SH-SY5Y (cell line): ENCODE results near the gene PLOD1.

ENCODE experiments used
- GATA2 ChIP-seq: IDR thresholded peaks from 2 replicates; pipeline ENCODE4 v1.6.1; 2011; ENCODE audit warnings: mild to moderate bottlenecking, low read depth, low read length
- GATA3 ChIP-seq: IDR thresholded peaks from 2 replicates; pipeline ENCODE4 v1.6.1; 2011; ENCODE audit warnings: low read depth, mild to moderate bottlenecking, low read length, moderate library complexity

Gene PLOD1

DNA sequence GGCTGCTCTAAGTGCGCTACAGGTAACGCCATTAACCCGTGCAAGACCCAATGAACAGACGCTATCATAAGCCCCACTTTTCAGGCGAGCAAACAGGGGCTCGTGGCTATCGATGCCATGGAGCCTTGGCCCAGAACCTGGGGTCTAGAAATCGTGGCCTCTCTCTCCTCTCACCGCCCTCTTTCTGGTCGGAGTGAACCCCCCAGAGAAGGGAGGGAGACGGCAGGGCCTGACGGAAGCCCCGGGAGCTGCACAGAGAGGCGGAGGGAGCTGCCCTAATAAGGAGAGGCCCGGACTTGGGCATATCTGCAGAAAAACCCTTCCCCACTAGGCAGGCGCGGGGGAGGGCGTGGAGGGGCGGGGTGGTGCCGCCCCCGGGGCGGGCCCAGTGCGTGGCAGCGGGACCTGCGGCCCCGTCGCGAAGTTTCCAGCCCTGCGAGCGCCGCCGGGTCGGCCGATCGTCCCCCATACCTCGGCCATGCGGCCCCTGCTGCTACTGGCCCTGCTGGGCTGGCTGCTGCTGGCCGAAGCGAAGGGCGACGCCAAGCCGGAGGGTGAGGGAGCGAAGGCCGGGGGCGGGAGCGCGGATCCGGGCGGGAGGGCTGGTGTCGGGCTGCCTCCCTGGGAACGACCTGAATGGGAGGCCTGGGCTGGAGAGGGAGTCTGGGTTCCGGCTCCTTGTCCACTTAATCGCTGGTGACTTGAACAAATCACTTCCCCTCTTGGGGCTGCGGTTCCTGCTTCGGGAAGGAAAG, at the start of gene PLOD1:
PLOD1 (plus strand) TSS at position 416 of the 755 bp plus-strand sequence; CDS start at position 479, 63 bp downstream.
- TF ChIP-seq GATA2 (no peak; the same call in 1 of the 2 replicates), GATA3 (no peak)

DNA sequence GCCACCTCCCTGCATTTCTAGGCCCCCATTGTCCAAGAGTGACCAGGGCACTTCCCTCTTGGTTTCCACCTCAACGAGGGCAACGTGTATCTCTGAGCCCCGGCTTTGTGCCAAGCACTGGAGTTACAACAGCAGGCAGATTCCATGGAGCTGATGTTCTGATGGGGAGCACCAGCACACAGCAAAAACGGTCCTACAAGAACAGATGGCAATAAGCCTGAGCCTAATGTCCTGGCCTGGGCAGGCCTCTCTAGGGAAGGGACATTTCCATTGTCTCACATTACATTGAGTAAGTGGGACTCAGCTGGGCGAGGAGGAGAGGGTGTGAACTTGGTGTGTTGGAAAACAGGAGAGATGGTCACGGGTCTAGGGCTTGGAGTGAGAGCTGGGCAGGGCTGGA, 48.6 kb upstream of the PLOD1 start:
- TF ChIP-seq GATA3 (no peak), GATA2 (no peak)

DNA sequence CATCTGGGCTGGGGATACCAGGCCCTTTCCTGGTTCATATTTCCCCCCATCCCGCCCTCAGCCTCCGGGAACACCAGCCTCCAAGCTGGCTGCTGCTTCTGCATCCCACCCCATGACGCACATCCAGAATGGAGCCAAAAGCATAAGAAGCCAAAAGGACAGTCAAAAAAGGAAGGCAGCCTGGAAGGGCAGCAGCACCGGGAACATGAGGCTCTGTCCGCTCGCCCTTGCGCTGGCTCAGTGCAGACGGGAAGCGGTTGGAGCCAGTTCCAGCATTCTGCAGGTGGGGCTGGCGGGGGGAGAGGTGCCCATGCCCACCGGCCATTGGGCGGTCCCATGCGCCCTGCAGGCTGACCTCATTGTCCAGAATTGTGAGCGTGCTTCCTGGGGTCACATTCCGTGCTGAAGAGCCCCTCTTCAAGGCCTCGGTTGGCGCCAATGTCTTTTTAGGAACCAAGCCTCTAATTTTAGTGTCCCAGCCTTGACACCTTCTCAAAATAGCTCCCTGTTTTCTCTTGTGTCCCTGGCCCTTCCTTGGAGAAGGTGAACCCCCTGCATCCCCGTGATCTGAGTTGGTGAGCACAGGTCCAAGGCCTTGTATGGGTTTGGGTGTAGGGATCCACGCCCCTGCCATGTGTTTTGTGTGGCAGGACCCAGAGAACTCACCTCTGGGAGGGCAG, 47.4 kb upstream of the PLOD1 start:
- TF ChIP-seq GATA2 (no peak), GATA3 (no peak)

DNA sequence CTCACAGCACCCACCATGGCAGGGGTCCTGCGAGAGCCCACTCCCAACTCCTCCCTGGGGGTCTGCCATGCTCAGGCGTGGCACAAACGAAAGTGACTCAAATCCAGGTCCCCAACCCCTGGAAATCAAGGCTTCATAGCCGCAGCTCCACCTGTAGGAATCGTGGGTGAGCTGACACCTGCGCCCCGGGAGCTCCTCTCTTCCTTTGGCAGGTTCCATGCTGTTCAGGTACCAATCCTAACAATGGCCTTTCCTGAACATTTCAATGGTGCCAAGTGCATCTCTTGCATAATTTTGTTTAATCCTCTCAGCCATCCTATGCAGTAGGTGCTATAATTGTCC, 46.9 kb upstream of the PLOD1 start:
- no peak for TF ChIP-seq GATA3
- no peak for TF ChIP-seq GATA2

DNA sequence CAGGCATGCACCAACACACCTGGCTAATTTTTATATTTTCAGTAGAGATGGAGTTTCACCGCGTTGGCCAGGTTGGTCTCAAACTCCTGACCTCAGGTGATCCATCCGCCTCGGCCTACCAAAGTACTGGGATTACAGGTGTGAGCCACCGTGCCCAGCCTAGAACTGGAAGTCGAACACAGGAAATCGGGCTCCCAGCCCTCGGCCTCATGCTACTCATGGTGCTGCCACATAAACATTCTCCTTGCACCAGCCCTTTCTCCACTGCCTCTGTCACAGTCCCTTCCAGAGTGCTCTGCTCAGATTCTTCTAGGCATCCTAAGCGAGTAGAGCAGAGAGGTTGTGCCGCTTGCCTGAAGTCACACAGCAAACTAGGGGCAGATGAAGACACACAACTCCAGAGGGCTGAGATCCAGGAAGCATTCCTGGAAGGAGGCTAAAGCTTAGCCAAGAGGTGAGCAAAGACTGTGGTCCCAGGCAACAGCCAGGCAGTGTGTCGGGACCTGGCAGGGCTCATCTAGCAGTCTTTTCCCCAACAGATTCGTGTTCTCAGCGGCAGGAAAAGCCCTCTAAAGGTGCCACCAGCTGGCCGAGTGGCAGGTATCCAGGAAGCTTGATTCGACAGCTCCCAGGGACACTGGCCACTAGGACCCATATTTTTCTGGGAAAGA, 46.2 kb upstream of the PLOD1 start:
- TF ChIP-seq GATA2: no peak
- TF ChIP-seq GATA3: no peak

DNA sequence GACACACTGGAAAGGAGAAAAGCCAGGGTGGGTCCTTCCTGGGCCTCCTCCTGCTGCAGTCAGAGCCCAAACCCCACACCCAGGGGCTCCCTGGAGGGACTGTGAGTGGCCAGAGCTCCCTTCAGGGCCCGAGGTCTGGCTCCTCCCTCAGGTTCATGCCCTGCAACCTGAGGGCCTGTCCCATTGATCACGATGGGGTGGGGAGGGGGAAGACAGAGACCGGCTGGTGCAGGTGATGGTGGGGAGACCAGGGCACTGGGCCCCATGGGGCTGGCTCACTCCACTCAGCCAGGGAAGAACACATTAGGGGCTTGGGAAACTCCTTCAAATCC, 45.7 kb upstream of the PLOD1 start:
- TF ChIP-seq GATA2: no peak
- no peak for TF ChIP-seq GATA3

DNA sequence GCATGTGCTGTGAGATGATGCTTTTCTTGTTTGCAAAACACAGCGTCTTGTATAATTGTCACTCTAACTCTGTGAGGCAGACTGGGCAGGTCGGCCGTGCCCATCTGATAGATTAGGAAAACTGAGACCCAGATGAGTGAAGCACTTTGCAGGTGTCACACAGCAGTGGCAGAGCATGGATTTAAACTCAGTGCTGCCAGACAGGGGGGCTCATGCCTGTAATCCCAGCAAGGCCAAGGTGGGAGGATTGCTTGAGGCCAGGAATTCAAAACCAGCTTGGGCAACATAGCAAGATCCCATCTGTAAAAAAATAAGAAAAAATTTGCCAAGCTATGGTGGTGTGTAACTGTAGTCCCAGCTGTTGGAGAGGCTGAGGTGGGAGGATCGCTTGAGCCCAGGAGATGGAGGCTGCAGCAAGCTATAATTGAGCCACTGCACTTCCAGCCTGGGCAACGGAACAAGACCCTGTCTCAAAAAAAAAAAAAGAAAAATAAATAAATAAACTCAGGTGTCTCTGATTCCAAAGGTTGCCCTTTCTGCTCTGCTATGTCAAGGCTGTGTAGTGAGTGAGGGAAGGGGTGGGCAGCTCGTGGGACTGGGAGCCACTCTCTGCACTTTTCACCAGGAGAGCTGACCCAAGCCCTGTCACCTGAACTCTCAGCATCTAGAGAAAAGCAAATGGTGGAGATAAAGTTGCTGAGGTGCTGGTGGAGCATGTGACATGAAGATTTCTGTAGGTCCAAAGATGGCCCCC, 42.9 kb upstream of the PLOD1 start:
- no peak for TF ChIP-seq GATA3
- no peak for TF ChIP-seq GATA2

DNA sequence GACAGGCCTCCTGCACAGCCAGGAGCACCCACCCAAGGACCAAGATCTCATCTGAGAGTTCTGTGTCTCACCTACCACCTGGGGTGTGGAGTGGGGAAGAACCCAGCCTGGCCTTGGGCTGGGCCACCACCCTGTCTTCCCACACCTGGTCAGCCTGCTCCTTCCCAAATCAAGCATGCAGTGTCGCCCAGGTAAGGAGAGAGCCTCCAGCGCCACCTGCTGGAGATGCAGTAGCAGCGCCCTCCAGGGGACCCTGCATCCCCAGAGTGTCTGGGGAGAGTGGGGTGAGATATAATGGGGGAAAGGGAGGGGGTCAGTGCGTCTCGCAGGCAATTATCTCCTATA, 40.6 kb upstream of the PLOD1 start:
- TF ChIP-seq GATA3 (no peak), GATA2 (no peak)

DNA sequence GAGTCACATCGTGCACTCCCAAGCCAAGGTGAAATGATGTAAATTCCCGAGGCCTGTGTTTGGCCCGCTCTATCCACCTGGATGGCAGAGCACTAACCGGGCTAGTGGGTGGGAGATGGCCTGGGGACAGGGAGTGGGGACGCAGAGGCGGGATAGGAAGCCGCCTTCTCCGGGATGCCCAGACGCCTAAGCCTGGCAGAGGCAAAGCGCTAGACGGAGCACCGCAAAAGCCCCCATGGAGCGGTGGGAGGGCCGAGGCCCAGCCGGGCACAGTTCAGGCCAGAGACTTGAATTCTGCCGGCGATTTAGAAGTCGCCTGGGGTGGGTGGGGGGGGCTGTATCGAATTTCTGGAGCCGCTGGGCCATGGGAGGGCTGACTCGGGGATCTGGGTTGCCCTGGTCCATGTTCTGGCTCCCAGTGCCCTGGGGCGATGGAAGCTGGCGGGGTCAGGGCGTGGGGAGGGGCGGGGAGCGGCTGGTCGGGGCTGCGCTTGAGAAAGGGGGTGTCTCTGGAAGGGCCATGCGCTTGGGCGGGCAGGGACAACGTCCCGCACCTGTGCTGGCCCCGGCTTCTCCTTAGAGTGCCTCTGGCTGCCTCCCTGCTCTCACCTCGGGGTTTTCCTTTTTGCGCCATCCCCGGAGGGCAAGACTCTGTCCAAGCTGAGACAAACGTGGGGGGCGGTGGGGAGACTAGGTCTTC, 36.3 kb upstream of the PLOD1 start:
- no peak for TF ChIP-seq GATA3
- TF ChIP-seq GATA2: no peak

DNA sequence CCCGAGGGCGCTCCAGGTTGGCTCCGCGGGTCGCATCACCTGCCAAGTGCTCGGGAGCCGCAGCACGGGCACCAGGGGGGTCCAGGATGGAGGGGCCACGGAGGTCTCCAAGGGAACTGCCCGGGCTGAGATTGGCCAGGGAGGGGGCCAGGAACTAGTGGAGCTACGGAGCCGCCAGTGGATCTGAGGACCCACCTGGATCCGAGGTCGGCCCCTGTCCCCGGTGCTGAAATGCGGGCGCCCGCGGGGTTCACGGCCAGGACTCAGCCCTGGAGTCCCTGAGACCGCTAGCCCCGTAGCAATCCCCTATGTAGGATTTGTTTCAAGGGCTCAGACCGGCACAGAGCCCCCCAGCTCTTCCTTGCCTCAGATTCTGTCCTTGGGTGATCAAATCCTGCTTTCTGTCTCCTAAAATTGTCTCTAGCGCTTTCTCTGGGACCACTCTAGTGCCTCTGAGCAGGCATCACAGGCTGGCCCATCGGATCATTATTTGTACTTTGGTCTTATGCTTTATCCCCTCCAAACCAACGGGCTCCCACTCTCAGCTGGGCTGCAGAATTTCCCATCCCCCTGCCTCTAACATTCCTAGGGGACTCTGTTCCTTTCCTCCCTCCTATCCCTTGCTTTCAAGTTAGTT, 35.6 kb upstream of the PLOD1 start:
- TF ChIP-seq GATA3 (no peak), GATA2 (no peak)

DNA sequence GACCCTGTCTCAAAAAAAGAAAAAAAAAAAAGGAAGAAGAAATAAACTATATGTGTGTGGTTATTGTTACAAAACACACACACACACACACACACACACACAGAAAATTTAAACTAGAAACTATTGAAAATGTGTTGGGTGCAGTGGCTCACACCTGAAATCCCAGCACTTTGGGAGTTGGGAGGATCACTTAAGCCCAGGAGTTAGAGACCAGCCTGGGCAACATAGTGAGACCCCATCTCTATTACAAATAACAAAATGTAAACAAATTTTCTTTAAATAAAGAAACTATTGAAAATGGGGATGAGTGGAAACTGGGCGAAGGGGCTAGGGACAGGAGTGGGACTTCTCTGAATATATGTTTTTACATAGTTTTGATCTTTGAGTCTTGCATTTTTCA, 31.3 kb upstream of the PLOD1 start:
- no peak for TF ChIP-seq GATA2
- no peak for TF ChIP-seq GATA3

DNA sequence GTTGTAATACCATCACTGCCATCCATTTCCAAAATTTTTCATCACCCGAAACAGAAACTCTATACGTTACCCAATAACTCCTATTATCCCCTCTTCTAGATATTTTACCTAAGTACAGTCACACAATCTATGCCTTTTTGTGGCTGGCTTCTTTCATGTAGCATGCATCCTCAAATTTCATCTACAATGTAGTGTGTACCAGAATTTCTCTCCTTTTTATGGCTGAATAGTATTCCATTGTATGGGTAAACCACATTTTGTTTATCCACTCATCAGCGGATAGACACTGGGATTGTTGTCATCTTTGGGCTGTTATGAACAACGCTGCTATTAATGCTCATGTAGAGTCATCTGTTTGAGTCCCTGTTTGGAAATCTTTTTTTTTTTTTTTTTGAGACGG, 29.5 kb upstream of the PLOD1 start:
- TF ChIP-seq GATA3 (no peak), GATA2 (no peak)

DNA sequence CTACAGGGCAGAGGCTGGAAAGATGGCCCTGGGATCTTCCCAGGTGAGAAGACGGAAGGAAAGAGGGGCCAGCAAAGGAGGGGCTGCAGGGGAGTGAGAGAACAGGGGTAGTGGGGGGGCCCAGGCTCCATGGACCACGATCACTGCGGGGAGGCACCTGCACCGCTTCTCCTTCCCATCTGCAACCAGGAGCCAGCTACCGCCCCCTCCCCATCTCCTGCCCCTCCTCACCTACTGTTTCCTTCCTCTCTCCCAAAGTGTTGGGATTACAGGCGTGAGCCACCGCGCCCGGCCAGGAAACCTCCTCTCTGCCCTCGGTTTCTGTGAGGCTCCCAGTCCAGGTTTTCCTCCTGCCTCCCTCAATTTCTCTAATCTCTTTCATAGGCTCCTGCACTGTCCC, 27.6 kb upstream of the PLOD1 start:
- TF ChIP-seq GATA2: no peak
- no peak for TF ChIP-seq GATA3
